Fibroblast of pulmonary artery (primary cell): ENCODE data around the gene OR10H5.
"Not testable (repeated sequence)": the region's sequence is repeated elsewhere in the genome, so short reads cannot be mapped to it uniquely, and the experiment has no call there.

Experiments
- DNase-seq: peaks from one replicate; pipeline ENCODE4 v3.0.0-alpha.2; 2010; ENCODE audit warnings: low read depth
- H3K4me3 ChIP-seq: replicated peaks from 2 replicates; pipeline ENCODE4 v1.5.1; 2011; ENCODE audit warnings: low read depth, mild to moderate bottlenecking, control low read depth, low read length, moderate library complexity
- CTCF ChIP-seq: IDR thresholded peaks from 2 replicates; pipeline ENCODE4 v1.5.1; 2011; ENCODE audit warnings: mild to moderate bottlenecking, control low read depth, low read length, inconsistent platforms; ENCODE audit errors: missing control alignments

Gene OR10H5

GRCh38 chr19:15781661-15782060 lies 5.8 kb upstream of the OR10H5 start:
- DNase-seq = no peak
- no peak for TF ChIP-seq CTCF
- no peak overlapping the region for H3K4me3 ChIP-seq

GRCh38 chr19:15782211-15782610 lies 5.2 kb upstream of the OR10H5 start:
- no peak overlapping the region for H3K4me3 ChIP-seq
- no peak for TF ChIP-seq CTCF
- no peak for DNase-seq

DNA sequence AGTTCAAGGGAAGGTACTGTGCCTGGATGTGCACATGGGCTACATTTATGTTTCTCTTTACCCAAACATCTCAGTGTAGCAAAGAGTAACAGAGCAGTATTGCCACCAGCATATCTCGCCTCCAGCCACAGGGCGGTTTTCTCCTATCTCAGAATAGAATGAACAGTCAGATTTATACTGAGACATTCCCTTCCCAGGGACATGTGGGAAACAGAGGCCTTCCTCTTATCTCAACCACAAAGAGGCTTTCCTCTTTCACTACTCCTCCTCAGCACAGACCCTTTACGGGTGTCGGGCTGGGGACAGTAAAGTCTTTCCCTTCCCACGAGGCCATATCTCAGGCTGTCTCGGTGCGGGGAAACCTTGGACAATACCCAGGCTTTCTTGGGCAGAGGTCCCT lies 4.6 kb upstream of the OR10H5 start:
- H3K4me3 ChIP-seq, DNase-seq: not testable (repeated sequence)

GRCh38 chr19:15788594-15789270 lies 1.3 kb downstream of the OR10H5 start:
- H3K4me3 ChIP-seq = no peak overlapping the region
- no peak for DNase-seq
- no peak for TF ChIP-seq CTCF

DNA sequence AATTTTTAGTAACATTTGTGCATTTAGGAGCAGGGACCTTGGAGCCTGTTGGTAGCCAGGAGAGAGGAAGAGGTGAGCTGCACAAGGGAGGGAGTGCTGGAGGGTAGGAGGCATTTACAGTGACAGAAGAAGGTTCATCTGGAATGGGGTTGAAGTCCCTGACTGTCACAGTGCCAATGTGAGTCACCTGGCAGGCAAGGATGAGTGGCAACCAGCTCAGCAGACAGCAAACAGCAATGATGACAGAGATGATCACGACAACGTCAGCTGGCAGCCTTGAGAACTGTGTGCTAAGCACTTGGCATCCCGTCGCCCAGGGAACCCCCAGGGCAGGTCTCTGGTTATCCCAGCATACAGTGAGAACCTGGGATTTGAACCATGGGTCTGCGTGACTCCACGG lies 2.6 kb downstream of the OR10H5 start:
- no peak for TF ChIP-seq CTCF
- DNase-seq = no peak
- H3K4me3 ChIP-seq = no peak overlapping the region

DNA sequence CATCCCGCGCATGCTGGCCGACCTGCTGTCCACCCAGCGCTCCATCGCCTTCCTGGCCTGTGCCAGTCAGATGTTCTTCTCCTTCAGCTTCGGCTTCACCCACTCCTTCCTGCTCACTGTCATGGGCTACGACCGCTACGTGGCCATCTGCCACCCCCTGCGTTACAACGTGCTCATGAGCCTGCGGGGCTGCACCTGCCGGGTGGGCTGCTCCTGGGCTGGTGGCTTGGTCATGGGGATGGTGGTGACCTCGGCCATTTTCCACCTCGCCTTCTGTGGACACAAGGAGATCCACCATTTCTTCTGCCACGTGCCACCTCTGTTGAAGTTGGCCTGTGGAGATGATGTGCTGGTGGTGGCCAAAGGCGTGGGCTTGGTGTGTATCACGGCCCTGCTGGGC lies 6.8 kb downstream of the OR10H5 start:
- H3K4me3 ChIP-seq = not testable (repeated sequence)

DNA sequence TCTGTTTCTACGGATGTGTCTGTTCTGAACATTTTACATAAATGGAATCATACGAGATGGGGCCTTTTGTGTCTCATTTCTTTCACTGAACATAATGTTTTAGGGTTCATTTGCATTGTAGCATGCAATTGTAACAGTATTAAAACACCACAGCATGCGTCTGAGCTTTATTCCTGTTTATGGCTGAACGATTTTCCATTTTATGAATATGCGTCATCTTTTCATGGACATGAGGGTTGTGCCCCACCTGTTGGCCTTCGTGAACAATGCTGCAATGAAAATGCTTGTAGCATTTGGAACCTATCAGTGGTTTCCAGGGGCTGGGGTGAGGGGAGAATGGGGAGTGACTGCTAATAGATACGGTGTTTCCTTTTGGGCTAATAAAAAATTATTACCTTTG lies 22.9 kb downstream of the OR10H5 start:
- DNase-seq = no peak
- H3K4me3 ChIP-seq = no peak overlapping the region
- no peak for TF ChIP-seq CTCF

More for the DNA sequence above, 6.8 kb downstream of the OR10H5 start:
- not testable (repeated sequence) for DNase-seq

DNA sequence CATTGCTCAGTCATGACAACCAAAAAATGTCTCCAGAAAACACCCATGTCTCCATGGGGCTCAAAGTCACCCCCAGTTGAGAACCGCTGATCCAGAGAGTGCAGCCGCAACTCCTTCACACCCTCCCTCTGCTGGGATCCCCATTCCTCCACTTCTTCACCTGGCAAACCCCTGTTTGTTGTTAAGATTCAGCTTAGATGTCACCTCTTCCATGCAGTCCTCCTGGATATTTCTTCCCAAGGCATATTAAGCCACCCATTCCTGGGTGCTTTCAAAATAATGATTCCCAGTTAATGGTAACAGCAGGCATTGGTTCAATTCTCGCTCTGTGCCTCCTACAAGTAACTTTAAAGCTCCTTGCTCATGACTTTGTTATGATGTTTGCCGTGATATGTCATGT lies 24.0 kb downstream of the OR10H5 start:
- DNase-seq = no peak
- TF ChIP-seq CTCF = no peak
- H3K4me3 ChIP-seq = no peak overlapping the region
